PC-3 (cell line): ENCODE data around the gene GPRC5C. TPM values are rescaled to one million over a fixed set of nuclear protein-coding genes. Genes with fewer than 3 reads are reported as not detected.

Experiments
- ATAC-seq: fragments of 200-7000 bp; cut with Tn5 transposase; 2 replicates; pipeline ENCODE4 v1.9.1; 2020; ENCODE audit warnings: mild to moderate bottlenecking, moderate library complexity
- BruUV-seq: library from RNA; stranded (reverse); fragments of 400-500 nt; replicated peaks from 2 replicates; lab custom pipeline; 2021; lab: Mats Ljungman, UMichigan
- CTCF ChIA-PET: fragments of 300-600 bp; sonication (Branson Sonifier 250); formaldehyde crosslinking; loops from one replicate; lab custom pipeline; 2022; ENCODE audit warnings: antibody characterized with exemption; lab: Charles Lee
- POLR2A ChIA-PET: fragments of 300-600 bp; sonication (Branson Sonifier 250); formaldehyde crosslinking; loops from one replicate; lab custom pipeline; 2022; ENCODE audit warnings: antibody characterized with exemption; ENCODE audit not compliant: unreplicated experiment; lab: Charles Lee
- DNase-seq: peaks from one replicate; pipeline ENCODE4 v3.0.0-alpha.2; 2015
- H2AFZ ChIP-seq: fragments of 300-600 bp; sonication (generic); 2 replicates; pipeline ENCODE4 v1.6.0; 2016; ENCODE audit warnings: antibody characterized with exemption, low read length
- H3F3A ChIP-seq: fragments of 300-600 bp; sonication (generic); one replicate; pipeline ENCODE4 v1.6.0; 2017; ENCODE audit warnings: antibody characterized with exemption, low read length, control low read depth, mild to moderate bottlenecking; ENCODE audit not compliant: unreplicated experiment
- H3K27ac ChIP-seq: fragments of 300-600 bp; sonication (generic); 2 replicates; pipeline ENCODE4 v1.5.1; 2016; ENCODE audit warnings: mild to moderate bottlenecking, low read length
- H3K27me3 ChIP-seq: fragments of 300-600 bp; sonication (generic); 2 replicates; pipeline ENCODE4 v1.6.1; 2016; ENCODE audit warnings: low read length, mixed read lengths
- H3K36me3 ChIP-seq: fragments of 300-600 bp; sonication (generic); 2 replicates; pipeline ENCODE4 v1.6.1; 2016; ENCODE audit warnings: low read depth, mixed run types, low read length, mixed read lengths
- H3K4me1 ChIP-seq: fragments of 300-600 bp; sonication (generic); 2 replicates; pipeline ENCODE4 v1.5.1; 2016; ENCODE audit warnings: low read length; ENCODE audit not compliant: insufficient read depth
- H3K4me2 ChIP-seq: fragments of 300-600 bp; sonication (generic); 2 replicates; pipeline ENCODE4 v1.6.0; 2016; ENCODE audit warnings: low read length
- H3K4me3 ChIP-seq: fragments of 300-600 bp; sonication (generic); 2 replicates; pipeline ENCODE4 v1.5.1; 2016; ENCODE audit warnings: mild to moderate bottlenecking, low read length, mixed read lengths
- H3K79me2 ChIP-seq: fragments of 300-600 bp; sonication (generic); 2 replicates; pipeline ENCODE4 v1.6.1; 2017; ENCODE audit warnings: low read length, mixed read lengths
- H3K9ac ChIP-seq: fragments of 300-600 bp; sonication (generic); 2 replicates; pipeline ENCODE4 v1.6.0; 2016; ENCODE audit warnings: mild to moderate bottlenecking, low read length
- H3K9me2 ChIP-seq: fragments of 300-600 bp; sonication (generic); replicated peaks from 2 replicates; pipeline ENCODE4 v1.6.1; 2016; ENCODE audit warnings: mixed run types, low read length, mixed read lengths
- H3K9me3 ChIP-seq: fragments of 300-600 bp; sonication (generic); 2 replicates; pipeline ENCODE4 v1.6.1; 2016; ENCODE audit warnings: low read length, mixed read lengths
- H4K20me1 ChIP-seq: fragments of 300-600 bp; sonication (generic); 2 replicates; pipeline ENCODE4 v1.6.1; 2016; ENCODE audit warnings: low read length, mixed read lengths
- EZH2 ChIP-seq: fragments of 300-600 bp; sonication (generic); IDR thresholded peaks from one replicate; pipeline ENCODE4 v1.6.1; 2017; ENCODE audit warnings: antibody characterized with exemption, mild to moderate bottlenecking, low read length; ENCODE audit not compliant: unreplicated experiment
- EZH2phosphoT487 ChIP-seq: fragments of 300-600 bp; sonication (generic); IDR thresholded peaks from 2 replicates; pipeline ENCODE4 v1.6.1; 2018; ENCODE audit warnings: mild to moderate bottlenecking, antibody characterized with exemption, low read length, borderline replicate concordance
- intact Hi-C: fragments of 100-400 bp; cut with micrococcal nuclease; formaldehyde crosslinking; loops from 2 replicates; pipeline ENCODE4 v1.9.0; 2023
- total RNA-seq: library from RNA; depleted of rRNA; stranded (reverse); fragments of >200 nt; gene quantifications from 2 replicates; pipeline ENCODE4 v1.2.3, GENCODE V29; 2014
- TF ChIP-seq, protein P1 (sequence below): fragments of 300-600 bp; sonication (generic); conservative IDR thresholded peaks from 2 replicates; pipeline ENCODE4 v1.5.1; 2017; ENCODE audit warnings: antibody characterized with exemption, low read depth, mild to moderate bottlenecking, low read length

The GPRC5C gene
- total RNA-seq, 1 experiment from 2014 or later = 209 TPM

DNA sequence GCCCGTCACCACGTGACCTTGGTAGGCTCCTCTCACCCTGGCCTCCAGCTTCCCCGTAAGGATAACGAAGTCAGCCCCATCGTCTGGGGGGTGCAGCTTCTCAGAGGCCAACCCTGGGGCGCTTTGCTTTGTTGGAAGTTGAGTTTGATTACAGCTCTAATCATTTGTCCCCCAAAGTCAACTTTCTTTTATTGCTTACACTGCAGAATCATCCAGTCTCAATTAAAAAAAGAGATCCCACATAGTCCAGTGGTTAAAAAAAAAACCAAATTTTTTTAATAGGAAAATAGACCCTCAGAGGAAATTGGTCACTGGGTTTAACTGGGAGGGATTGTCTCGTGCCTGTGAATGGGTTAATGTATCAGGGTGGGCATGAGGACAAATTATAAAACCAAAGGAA is 7.8 kb upstream of the GPRC5C start:
- Histone ChIP-seq H3K9me2 (no peaks in the 10 kb centered on the region), H3K36me3 (no peaks in the 10 kb centered on the region), H3K27me3 (no peaks in the 10 kb centered on the region), H3K4me3 (no peak overlapping the region), H2AFZ (no peak overlapping the region), H3K9ac (no peak overlapping the region), H3K9me3 (no peaks in the 10 kb centered on the region), H3K79me2 (no peaks in the 10 kb centered on the region), H3K27ac (no peak overlapping the region), H4K20me1 (no peaks in the 10 kb centered on the region), H3F3A (no peaks in the 10 kb centered on the region), H3K4me2 (no peak overlapping the region), H3K4me1 (peaks cover 18% of the 10 kb centered on the region)
- no peak for TF ChIP-seq EZH2phosphoT487
- TF ChIP-seq, protein P1, sequence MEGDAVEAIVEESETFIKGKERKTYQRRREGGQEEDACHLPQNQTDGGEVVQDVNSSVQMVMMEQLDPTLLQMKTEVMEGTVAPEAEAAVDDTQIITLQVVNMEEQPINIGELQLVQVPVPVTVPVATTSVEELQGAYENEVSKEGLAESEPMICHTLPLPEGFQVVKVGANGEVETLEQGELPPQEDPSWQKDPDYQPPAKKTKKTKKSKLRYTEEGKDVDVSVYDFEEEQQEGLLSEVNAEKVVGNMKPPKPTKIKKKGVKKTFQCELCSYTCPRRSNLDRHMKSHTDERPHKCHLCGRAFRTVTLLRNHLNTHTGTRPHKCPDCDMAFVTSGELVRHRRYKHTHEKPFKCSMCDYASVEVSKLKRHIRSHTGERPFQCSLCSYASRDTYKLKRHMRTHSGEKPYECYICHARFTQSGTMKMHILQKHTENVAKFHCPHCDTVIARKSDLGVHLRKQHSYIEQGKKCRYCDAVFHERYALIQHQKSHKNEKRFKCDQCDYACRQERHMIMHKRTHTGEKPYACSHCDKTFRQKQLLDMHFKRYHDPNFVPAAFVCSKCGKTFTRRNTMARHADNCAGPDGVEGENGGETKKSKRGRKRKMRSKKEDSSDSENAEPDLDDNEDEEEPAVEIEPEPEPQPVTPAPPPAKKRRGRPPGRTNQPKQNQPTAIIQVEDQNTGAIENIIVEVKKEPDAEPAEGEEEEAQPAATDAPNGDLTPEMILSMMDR = no peak
- no peak for TF ChIP-seq EZH2
- DNase-seq = no peak
- BruUV-seq = no TSS peak
- CTCF ChIA-PET = no interaction called here
- intact Hi-C loops = no loop called here
- POLR2A ChIA-PET = interaction anchor here (0.7 kb wide), 1 partner anchor 29 kb away, joined by 5 read pairs; no protein-coding TSS in a partner anchor
- ATAC-seq = no peak

DNA sequence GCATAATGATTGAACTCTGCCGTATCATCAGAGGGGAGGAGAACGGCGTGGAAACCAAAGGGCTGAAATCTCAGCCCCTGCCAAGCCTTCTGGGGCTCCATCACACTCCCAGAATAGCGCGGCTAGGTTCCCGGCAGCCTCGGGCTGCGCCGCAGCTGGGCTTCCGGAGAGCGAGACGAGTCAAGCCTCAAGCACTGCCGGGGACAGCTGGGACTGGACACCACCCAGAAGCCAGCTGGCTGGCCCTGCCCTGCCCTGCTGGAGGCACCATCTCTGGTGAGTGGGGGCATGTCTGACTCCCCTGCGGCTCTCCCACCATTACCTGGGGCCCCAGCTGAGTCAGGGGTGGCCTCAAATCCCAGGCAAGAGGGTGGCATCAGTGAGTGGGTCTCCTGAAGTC is 7.2 kb upstream of the GPRC5C start:
- ATAC-seq (no peak), DNase-seq (no peak)
- ChIA-PET CTCF (no interaction called here), POLR2A (interaction anchor here (0.6 kb wide), 1 partner anchor 69 kb away, joined by 5 read pairs; no protein-coding TSS in a partner anchor)
- Histone ChIP-seq H3K27ac (no peak overlapping the region), H3K9me3 (no peaks in the 10 kb centered on the region), H2AFZ (no peak overlapping the region), H3K9ac (no peak overlapping the region), H3K4me2 (no peak overlapping the region), H3K79me2 (no peaks in the 10 kb centered on the region), H3K4me1 (peaks cover 23% of the 10 kb centered on the region), H3K4me3 (no peak overlapping the region), H3K9me2 (no peaks in the 10 kb centered on the region), H3K27me3 (no peaks in the 10 kb centered on the region), H4K20me1 (no peaks in the 10 kb centered on the region), H3K36me3 (no peaks in the 10 kb centered on the region), H3F3A (no peaks in the 10 kb centered on the region)
- intact Hi-C loops = no loop called here
- no peak for TF ChIP-seq EZH2
- no peak for TF ChIP-seq EZH2phosphoT487
- TF ChIP-seq, protein P1 = no peak
- BruUV-seq = no TSS peak

DNA sequence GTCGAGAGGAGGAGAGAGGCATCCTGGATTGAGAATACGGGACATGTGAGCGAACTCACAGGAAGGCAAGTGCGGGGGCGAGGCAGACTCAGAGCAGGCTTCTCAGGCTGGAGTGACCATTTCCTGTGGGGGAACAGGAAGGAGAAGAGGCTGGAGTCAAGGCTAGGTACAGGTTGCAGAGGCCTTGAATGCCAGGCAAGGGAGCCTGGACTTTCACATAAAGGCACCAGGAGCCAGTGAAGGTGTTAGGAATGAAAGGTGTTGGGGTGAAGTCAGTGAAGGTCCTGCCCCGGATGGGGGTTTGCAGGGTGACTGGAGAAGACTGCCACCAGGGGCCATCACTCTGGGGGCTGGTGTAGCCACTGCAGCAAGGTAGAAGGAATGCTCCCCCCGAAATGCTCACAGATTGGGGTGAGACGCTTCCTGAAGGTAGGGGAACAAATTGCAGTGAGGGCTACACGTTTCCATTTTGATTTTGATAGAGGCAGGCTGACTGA is 5.3 kb upstream of the GPRC5C start:
- POLR2A ChIA-PET = no interaction called here
- CTCF ChIA-PET = no interaction called here

More for the DNA sequence above, 5.3 kb upstream of the GPRC5C start:
- intact Hi-C loops = no loop called here
- TF ChIP-seq, protein P1 = no peak
- TF ChIP-seq EZH2phosphoT487 (no peak), EZH2 (no peak)
- Histone ChIP-seq H3K36me3 (no peaks in the 10 kb centered on the region), H3K9ac (no peak overlapping the region), H3K9me3 (no peaks in the 10 kb centered on the region), H3K79me2 (peaks cover 2% of the 10 kb centered on the region; the same call in 1 of the 2 replicates), H3K4me3 (no peak overlapping the region), H3K4me2 (no peak overlapping the region), H3K4me1 (peaks cover 40% of the 10 kb centered on the region), H3K9me2 (no peaks in the 10 kb centered on the region), H2AFZ (no peak overlapping the region), H3K27ac (no peak overlapping the region), H4K20me1 (no peaks in the 10 kb centered on the region), H3F3A (peaks cover 3% of the 10 kb centered on the region), H3K27me3 (no peaks in the 10 kb centered on the region)
- ATAC-seq (no peak), DNase-seq (no peak)
- no TSS peak for BruUV-seq
